B cell (primary cell): Measurements from ENCODE around the gene AHNAK. TPM values are rescaled to one million over a fixed set of nuclear protein-coding genes. Genes with fewer than 3 reads are reported as not detected.

Experiments
- ATAC-seq: fragments of 200-7000 bp; cut with Tn5 transposase; one replicate; pipeline ENCODE4 v1.10.0; 2021; ENCODE audit warnings: low read depth, mild to moderate bottlenecking, moderate number of reproducible peaks, moderate library complexity
- CTCF ChIA-PET: fragments of 350-600 bp; sonication (Branson Sonifier 250); formaldehyde crosslinking; loops from one replicate; lab custom pipeline; 2021; ENCODE audit warnings: antibody characterized with exemption, inconsistent platforms; lab: Charles Lee
- POLR2A ChIA-PET: fragments of 350-600 bp; sonication (Branson Sonifier 250); formaldehyde crosslinking; loops from one replicate; lab custom pipeline; 2021; ENCODE audit warnings: antibody characterized with exemption; lab: Charles Lee
- DNase-seq: peaks from one replicate; pipeline ENCODE4 v3.0.0; 2013
- H2AFZ ChIP-seq: 2 replicates; pipeline ENCODE4 v1.6.1; 2012; ENCODE audit warnings: mild to moderate bottlenecking, low read depth, low read length; ENCODE audit not compliant: insufficient read depth, poor library complexity, severe bottlenecking
- H3K27ac ChIP-seq, 2 donors: 1 replicate in 1 of 2; 2 replicates in 1 of 2; pipeline ENCODE4 v1.5.1; 2012 to 2013; ENCODE audit warnings: low read length in 2 of 2, mild to moderate bottlenecking in 2 of 2, moderate library complexity in 1 of 2
- H3K27me3 ChIP-seq, 4 experiments: fragments of 200-600 bp in 1 of 4; sonication (generic) in 1 of 4; replicated peaks in 1 of 4; 1 replicate in 2 of 4; 2 replicates in 2 of 4; pipeline versions ENCODE4 v1.6.1 to v1.7.0; 2013 to 2016; ENCODE audit warnings: low read length in 3 of 4, mild to moderate bottlenecking in 2 of 4, mixed read lengths in 1 of 4, moderate library complexity in 1 of 4; ENCODE audit not compliant: insufficient read depth in 4 of 4, control insufficient read depth in 3 of 4; ENCODE audit errors: control extremely low read depth in 1 of 4
- H3K36me3 ChIP-seq, 2 experiments: replicated peaks in 1 of 2; 1 replicate in 1 of 2; 2 replicates in 1 of 2; pipeline versions ENCODE4 v1.6.1 to v1.7.1; 2013; ENCODE audit warnings: low read length in 1 of 2; ENCODE audit not compliant: insufficient read depth in 2 of 2, control insufficient read depth in 1 of 2; ENCODE audit errors: control extremely low read depth in 1 of 2, extremely low read depth in 1 of 2
- H3K4me1 ChIP-seq, 2 donors: fragments of 200-600 bp in 1 of 2; sonication (generic) in 1 of 2; 1 replicate in 1 of 2; 2 replicates in 1 of 2; pipeline versions ENCODE4 v1.5.1 to v1.6.1; 2013 to 2017; ENCODE audit warnings: low read length in 2 of 2; ENCODE audit not compliant: control insufficient read depth in 2 of 2, insufficient read depth in 2 of 2
- H3K4me2 ChIP-seq: replicated peaks from 2 replicates; pipeline ENCODE3; 2012; ENCODE audit warnings: mild to moderate bottlenecking, low read depth, low read length; ENCODE audit not compliant: poor library complexity, severe bottlenecking
- H3K4me3 ChIP-seq, 5 experiments: fragments of 200-600 bp in 1 of 5; sonication (generic) in 1 of 5; 1 replicate in 3 of 5; 2 replicates in 2 of 5; pipeline versions ENCODE4 v1.5.1 to v1.7.0; 2011 to 2016; ENCODE audit warnings: low read length in 4 of 5, mild to moderate bottlenecking in 4 of 5, low read depth in 2 of 5, control low read depth in 1 of 5, moderate library complexity in 1 of 5; ENCODE audit not compliant: insufficient read depth in 1 of 5; ENCODE audit errors: control extremely low read depth in 1 of 5, extremely low read depth in 1 of 5
- H3K79me2 ChIP-seq: fragments of 200-600 bp; sonication (generic); one replicate; pipeline ENCODE4 v1.6.0; 2016; ENCODE audit warnings: low read length; ENCODE audit not compliant: control insufficient read depth, insufficient read depth
- H3K9ac ChIP-seq: fragments of 200-600 bp; sonication (generic); 2 replicates; pipeline ENCODE4 v1.6.1; 2017; ENCODE audit warnings: mild to moderate bottlenecking, low read length, moderate library complexity
- H3K9me3 ChIP-seq, 3 donors: one replicate each; pipeline versions ENCODE4 v1.6.1 to v1.7.1; 2013; ENCODE audit warnings: low read length in 2 of 3; ENCODE audit not compliant: control insufficient read depth in 2 of 3, insufficient read depth in 1 of 3; ENCODE audit errors: control extremely low read depth in 1 of 3
- H4K20me1 ChIP-seq: 2 replicates; pipeline ENCODE4 v1.6.0; 2012; ENCODE audit warnings: mild to moderate bottlenecking, low read length; ENCODE audit not compliant: insufficient read depth, control insufficient read depth, poor library complexity, severe bottlenecking
- H3K27ac Mint-ChIP-seq: one replicate; pipeline ENCODE4 v1.8.0; 2021; ENCODE audit warnings: mixed read lengths
- H3K27me3 Mint-ChIP-seq: one replicate; pipeline ENCODE4 v1.8.0; 2021; ENCODE audit warnings: mixed read lengths
- H3K4me1 Mint-ChIP-seq: one replicate; pipeline ENCODE4 v1.8.0; 2021; ENCODE audit warnings: mixed read lengths
- H3K4me3 Mint-ChIP-seq: one replicate; pipeline ENCODE4 v1.8.0; 2021; ENCODE audit warnings: mixed read lengths
- H3K9me3 Mint-ChIP-seq: one replicate; pipeline ENCODE4 v1.8.0; 2022; ENCODE audit warnings: mixed read lengths; ENCODE audit not compliant: insufficient read depth
- CTCF ChIP-seq: fragments of 200-600 bp; IDR thresholded peaks from one replicate; pipeline ENCODE4 v1.8.0; 2022; ENCODE audit warnings: antibody characterized with exemption, mild to moderate bottlenecking
- EZH2 ChIP-seq: IDR thresholded peaks from 2 replicates; pipeline ENCODE4 v1.6.1; 2012; ENCODE audit warnings: borderline replicate concordance, low read depth, mild to moderate bottlenecking, moderate library complexity, low read length; ENCODE audit not compliant: insufficient read depth, poor library complexity, severe bottlenecking
- WGBS: methylation state at CpG from one replicate; pipeline ENCODE4 v1.1.5; 2013; ENCODE audit warnings: missing lambda C conversion rate; ENCODE audit not compliant: insufficient coverage; 5-methylcytosine and 5-hydroxymethylcytosine counted together
- intact Hi-C: fragments of 100-400 bp; cut with micrococcal nuclease; formaldehyde crosslinking; loops from one replicate; pipeline ENCODE4 v1.10.0; 2022
- polyA plus RNA-seq: library from polyadenylated mRNA; depleted of rRNA; stranded (reverse); fragments of >200 nt; gene quantifications from 2 replicates; pipeline ENCODE4 v1.2.3, GENCODE V29; 2012
- total RNA-seq, 2 donors: library from RNA; stranded (reverse); fragments of 120-200 nt in 1 of 2; gene quantifications; 1 replicate in 1 of 2; 2 replicates in 1 of 2; pipeline versions ENCODE4 v1.2.3 to v1.2.4, GENCODE V29; 2013 to 2022

Gene AHNAK
- total and polyA plus RNA-seq, 2 donors (not counting 1 experiment from before 2014, with no cell fraction given) = 63.7 to 229 TPM

DNA sequence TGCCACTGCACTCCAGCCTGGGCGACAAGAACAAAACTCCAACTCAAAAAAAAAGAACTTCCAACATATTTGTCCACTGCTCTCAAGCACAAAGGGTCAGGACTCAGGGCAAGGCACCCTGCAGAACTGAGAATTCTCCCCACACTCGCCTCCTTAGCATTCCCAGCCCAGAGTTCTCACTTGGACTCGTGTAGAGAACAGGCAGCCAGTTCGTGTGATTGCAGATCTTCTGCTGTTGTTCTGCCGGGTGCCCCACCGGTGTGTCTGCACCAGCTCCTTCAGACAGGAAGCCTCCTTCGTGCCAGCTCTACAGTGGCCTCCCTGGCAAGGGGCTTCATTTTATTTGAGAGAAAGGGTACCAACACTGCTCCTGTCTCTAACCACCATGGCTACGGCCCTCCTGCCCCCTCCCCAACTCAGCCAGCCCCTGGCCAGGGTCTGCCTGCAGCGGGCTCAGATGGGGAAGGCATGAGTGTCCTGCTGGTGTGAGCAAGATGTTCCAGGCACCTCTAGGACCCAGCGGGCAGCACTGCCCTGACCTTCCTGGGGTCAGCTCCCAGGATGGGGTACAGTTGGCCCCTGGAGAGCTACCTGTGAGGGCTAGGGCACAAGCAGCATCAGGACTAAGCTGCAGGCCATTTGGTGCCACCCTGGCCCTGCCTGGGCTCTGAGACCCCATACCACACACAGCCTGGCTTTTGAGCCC is 147.3 kb downstream of the AHNAK start:
- no peaks in the 10 kb centered on the region for H3K79me2 ChIP-seq
- ChIA-PET CTCF (interaction anchor here (1.5 kb wide), 2 partner anchors 25 to 144 kb away, joined by 3 to 4 read pairs; no protein-coding TSS in a partner anchor), POLR2A (no interaction called here)
- H3K9ac ChIP-seq = no peak overlapping the region
- no peak overlapping the region for H2AFZ ChIP-seq
- Mint-ChIP-seq H3K4me1 (peaks cover 11% of the 10 kb centered on the region), H3K9me3 (no peaks in the 10 kb centered on the region), H3K27me3 (peaks cover 14% of the 10 kb centered on the region), H3K27ac (no peak overlapping the region), H3K4me3 (no peak overlapping the region)
- H3K4me3 ChIP-seq = no peak overlapping the region
- no peaks in the 10 kb centered on the region for H3K9me3 ChIP-seq
- 55% methylated on average over 9 of the region's 10 CpGs for WGBS
- intact Hi-C loops = loop anchor here (5.0 to 10.0 kb wide), 2 partner anchors 385 to 483 kb away; partner anchors contain the start of genes SLC3A2 and TMEM179B
- no peak for DNase-seq
- H3K36me3 ChIP-seq = no peaks in the 10 kb centered on the region
- no peaks in the 10 kb centered on the region for H4K20me1 ChIP-seq
- H3K27me3 ChIP-seq = peaks cover 0 to 8% (median 0%) of the 10 kb centered on the region in 4 experiments
- ATAC-seq = no peak
- TF ChIP-seq CTCF = no peak
- no peak for TF ChIP-seq EZH2
- no peak overlapping the region for H3K4me2 ChIP-seq
- H3K4me1 ChIP-seq = peaks cover 9 to 11% of the 10 kb centered on the region in 2 donors
- H3K27ac ChIP-seq = no peak overlapping the region
